GM23338 (cell line): ENCODE measurements around the gene CASQ2.

Source experiments
- CREB1 ChIP-seq: fragments of 250-450 bp; sonication (Bioruptor Pico); IDR thresholded peaks from 2 replicates; pipeline ENCODE4 v1.5.0; 2020; ENCODE audit warnings: low read depth, mild to moderate bottlenecking, moderate library complexity
- EZH2 ChIP-seq: fragments of 200-600 bp; sonication (generic); IDR thresholded peaks from one replicate; pipeline ENCODE4 v1.8.0; 2017; ENCODE audit warnings: antibody characterized with exemption, mild to moderate bottlenecking, low read depth; ENCODE audit not compliant: unreplicated experiment
- POLR2AphosphoS5 ChIP-seq: IDR thresholded peaks from 2 replicates; pipeline ENCODE4 v1.6.1; 2016; ENCODE audit warnings: antibody characterized with exemption, low read depth
- TF ChIP-seq, protein P1 (sequence below), 2 experiments: fragments of 200-600 bp in 1 of 2; sonication (generic) in 1 of 2; conservative IDR thresholded peaks; 2 replicates each; pipeline versions ENCODE4 v1.5.1 to v1.6.1; 2016 to 2017; ENCODE audit warnings: antibody characterized with exemption in 2 of 2, low read depth in 2 of 2, mild to moderate bottlenecking in 2 of 2, moderate library complexity in 1 of 2
- TF ChIP-seq, protein P2 (sequence below): IDR thresholded peaks from one replicate; pipeline ENCODE4 v1.6.1; 2018; ENCODE audit warnings: antibody characterized with exemption; ENCODE audit not compliant: unreplicated experiment

DNA sequence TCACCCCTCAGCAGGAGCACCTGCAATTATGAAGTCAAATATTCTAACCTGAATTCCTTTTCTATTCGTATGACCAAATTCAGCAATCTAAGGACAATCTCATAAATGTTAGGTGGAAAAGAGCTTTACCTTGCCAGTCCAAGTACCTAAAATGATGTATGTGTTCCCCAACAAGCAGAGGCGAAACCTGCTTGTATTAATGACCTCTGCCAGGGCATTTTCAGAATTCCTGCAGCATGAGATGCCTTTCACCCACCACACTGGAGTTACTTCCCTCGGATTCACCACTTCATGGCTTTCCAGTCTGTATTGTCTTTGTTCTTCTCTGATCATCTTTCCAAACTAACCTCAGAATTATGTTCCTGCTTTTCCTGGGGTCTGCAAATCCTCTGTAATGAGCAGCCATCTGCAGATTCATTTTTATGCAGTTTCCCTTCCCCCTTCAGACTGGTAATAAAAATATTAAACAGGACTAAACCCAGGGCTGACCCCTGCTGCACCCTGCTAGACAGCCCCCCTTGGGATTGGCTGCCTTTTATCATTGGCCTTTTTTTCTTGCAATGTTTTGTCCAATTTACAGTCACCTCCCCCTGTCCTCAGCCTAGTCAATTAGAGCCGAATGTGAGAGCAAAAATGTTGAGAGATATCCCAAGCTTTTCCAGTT is 26.6 kb upstream of the CASQ2 start:
- TF ChIP-seq, protein P1, sequence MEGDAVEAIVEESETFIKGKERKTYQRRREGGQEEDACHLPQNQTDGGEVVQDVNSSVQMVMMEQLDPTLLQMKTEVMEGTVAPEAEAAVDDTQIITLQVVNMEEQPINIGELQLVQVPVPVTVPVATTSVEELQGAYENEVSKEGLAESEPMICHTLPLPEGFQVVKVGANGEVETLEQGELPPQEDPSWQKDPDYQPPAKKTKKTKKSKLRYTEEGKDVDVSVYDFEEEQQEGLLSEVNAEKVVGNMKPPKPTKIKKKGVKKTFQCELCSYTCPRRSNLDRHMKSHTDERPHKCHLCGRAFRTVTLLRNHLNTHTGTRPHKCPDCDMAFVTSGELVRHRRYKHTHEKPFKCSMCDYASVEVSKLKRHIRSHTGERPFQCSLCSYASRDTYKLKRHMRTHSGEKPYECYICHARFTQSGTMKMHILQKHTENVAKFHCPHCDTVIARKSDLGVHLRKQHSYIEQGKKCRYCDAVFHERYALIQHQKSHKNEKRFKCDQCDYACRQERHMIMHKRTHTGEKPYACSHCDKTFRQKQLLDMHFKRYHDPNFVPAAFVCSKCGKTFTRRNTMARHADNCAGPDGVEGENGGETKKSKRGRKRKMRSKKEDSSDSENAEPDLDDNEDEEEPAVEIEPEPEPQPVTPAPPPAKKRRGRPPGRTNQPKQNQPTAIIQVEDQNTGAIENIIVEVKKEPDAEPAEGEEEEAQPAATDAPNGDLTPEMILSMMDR (conservative IDR thresholded peaks at IDR 0.05; ENCODE audit: low read depth in 2 of 2), result no peak
- TF ChIP-seq POLR2AphosphoS5 (no peak), EZH2 (no peak), CREB1 (no peak)
- TF ChIP-seq, protein P2, sequence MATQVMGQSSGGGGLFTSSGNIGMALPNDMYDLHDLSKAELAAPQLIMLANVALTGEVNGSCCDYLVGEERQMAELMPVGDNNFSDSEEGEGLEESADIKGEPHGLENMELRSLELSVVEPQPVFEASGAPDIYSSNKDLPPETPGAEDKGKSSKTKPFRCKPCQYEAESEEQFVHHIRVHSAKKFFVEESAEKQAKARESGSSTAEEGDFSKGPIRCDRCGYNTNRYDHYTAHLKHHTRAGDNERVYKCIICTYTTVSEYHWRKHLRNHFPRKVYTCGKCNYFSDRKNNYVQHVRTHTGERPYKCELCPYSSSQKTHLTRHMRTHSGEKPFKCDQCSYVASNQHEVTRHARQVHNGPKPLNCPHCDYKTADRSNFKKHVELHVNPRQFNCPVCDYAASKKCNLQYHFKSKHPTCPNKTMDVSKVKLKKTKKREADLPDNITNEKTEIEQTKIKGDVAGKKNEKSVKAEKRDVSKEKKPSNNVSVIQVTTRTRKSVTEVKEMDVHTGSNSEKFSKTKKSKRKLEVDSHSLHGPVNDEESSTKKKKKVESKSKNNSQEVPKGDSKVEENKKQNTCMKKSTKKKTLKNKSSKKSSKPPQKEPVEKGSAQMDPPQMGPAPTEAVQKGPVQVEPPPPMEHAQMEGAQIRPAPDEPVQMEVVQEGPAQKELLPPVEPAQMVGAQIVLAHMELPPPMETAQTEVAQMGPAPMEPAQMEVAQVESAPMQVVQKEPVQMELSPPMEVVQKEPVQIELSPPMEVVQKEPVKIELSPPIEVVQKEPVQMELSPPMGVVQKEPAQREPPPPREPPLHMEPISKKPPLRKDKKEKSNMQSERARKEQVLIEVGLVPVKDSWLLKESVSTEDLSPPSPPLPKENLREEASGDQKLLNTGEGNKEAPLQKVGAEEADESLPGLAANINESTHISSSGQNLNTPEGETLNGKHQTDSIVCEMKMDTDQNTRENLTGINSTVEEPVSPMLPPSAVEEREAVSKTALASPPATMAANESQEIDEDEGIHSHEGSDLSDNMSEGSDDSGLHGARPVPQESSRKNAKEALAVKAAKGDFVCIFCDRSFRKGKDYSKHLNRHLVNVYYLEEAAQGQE, result no peak
